Stimulated activated CD4-positive, alpha-beta T cell treated with anti-CD3 and anti-CD28 coated beads, Interleukin-2, amount 100 ng/mL, for 24 hours (primary cell): Measurements from ENCODE around the gene DDIT4.
A peak's percentile ranks its signal among the peaks of the same experiment; 100 is the strongest.

Experiments used
- DNase-seq, 2 donors: peaks; one replicate each; pipeline ENCODE4 v3.0.0-alpha.2; 2020

The DDIT4 gene

DNA sequence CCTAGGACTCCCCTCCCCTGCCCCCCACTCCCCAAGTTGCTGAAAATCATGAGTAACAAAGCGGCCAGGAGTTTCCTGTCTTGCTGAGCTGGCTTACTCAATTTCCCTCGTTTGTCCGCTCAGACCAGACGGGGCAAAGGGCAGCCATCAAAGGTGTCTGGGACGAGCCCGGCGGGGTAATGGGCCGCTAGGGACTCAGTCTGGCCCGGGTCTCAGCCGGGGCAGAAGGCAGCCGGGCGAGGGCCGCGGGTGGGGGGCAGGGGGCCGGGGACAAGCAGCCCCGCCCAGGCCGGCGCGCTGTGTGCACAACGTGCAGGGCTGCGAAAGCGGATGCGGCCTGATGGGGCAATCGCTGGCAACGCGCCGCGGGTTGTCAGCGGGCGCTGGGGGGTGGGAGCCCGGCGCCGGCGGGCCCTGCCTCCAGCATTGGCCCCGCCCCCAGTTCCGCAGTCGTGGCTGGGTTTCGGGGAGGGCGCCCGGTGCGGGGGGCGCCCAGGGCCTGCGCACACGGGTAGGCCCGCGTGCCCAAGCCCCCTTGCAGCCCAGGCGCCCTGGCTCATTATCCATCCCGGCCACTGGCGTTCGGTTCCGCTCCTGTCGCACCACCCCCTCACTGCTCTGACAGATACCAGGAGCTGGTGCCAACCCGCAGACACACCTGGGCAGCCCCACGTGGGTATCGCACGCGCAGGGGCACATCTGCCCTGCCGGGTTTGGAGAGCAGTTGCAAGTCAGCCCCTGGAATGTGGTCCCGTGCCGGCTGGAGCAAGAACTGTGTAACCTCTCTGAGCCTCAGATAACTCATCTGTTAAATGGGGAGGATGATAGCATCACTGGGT, 45.9 kb downstream of the DDIT4 start:
- peak; percentile 87 to 92 for DNase-seq

GRCh38 chr10:72320676-72321247, 47.0 kb downstream of the DDIT4 start:
- peak; percentile 74 to 76 for DNase-seq

DNA sequence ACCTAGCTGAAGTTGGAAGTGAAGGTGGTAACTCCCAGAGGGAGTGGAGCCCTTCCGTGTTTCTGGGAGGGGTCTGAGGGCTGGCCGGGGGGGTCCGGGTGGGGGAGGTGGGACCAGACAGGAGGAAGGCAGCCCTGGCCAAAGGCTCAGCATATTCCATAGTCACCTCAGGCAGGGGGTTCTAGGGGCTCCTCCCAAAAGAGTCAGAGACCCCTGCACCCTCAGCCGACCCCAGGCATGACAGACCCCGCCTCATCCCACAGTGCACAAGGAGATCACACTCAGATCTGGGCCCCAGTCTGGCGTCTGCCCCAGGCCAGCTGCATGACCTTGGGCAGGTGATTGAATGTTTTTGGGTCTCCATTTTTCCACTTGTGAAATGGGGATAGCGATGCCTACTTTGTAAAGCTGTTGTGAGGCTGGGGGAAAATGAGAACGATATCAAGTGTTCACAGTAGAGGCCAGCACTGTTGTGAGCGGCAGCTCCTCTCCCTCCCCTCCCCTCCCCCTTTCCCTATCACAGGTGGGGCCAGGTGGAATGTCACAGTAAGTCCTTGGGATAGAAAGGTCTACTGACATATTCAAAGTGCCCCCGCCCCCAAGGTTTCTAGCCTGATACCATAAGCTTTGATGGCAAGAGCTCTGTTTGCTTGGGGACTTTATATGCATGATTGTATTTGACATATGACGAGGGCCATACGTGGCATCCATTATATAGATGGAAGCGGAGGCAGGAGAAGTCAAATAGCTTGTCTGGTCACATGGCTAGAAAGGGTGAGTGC, 47.7 kb downstream of the DDIT4 start:
- DNase-seq = no peak

- no peak for DNase-seq
Observed at GRCh38 chr10:72322030-72322279, 48.2 kb downstream of the DDIT4 start.

GRCh38 chr10:72322280-72323058, 48.7 kb downstream of the DDIT4 start:
- DNase-seq = no peak

- no peak for DNase-seq
Observed at GRCh38 chr10:72323108-72323749, 49.5 kb downstream of the DDIT4 start.

DNA sequence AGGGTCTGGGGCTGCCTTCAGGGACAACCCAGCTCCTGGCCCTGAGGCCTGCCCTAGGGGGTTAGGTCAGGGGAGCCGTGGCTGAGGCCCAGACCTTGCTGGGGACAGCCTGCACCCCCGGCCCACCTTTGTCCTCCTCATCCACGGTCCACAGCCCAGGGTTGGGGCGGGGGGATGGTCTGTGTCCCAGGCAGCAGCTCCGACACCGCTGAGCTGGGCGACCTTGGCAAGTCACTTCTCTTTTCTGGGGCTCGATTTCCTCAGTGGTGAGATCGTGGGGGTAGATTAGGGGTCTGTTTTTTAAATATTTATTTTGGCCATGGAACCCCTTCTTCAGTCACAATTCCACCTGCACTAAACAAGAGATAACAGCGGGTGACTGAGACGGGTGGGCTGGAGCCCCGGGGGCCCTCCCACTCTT, 50.1 kb downstream of the DDIT4 start:
- no peak for DNase-seq
